ELR (cell line): ENCODE measurements around the gene ETV1.

Source experiments
- DNase-seq: peaks from one replicate; pipeline ENCODE4 v3.0.0-alpha.2; 2015; ENCODE audit warnings: low read depth

ETV1 gene

DNA sequence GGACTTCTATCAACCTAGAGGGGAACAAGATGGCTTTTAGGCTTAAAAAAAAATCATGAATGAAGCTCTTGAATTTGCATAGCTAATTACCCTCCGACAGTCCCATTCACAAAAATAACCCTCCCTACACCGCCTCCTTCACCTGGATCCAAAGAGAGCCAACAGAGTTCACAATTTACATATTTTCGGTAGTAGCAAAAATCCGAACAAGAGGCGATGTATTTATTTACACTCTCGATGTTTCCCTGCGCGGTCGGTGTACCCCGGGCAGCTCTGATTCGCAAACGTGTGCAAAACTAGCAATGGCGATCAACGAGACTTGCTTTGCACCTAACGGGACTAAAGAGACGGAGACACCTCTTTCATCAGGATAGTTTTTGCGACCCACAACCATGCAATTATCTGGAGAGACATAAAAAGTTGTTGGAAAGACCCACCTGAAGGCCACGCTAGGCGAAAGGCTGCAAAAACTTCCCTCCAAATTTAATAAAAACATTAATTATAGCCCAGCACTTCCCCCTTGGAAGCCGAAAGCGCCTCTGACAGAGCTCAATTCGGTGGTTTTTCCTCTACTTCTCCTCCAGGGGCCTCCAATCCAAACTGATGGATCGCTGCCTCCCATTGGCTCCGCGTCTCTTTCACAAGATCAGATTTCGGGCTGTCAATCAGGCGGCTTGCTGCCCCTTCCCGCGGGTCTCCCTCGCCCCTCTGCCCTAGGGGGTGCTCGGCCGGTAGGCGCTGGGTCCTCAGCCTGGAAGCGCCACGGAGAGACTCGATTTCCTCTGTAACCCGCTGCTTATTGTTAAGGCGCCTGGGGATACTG lies at the start of gene ETV1:
ETV1 (minus strand) TSS at position 541 of the 823 bp plus-strand sequence. CDS start 614 bp downstream, outside the sequence.
- peak; percentile 87 for DNase-seq

DNA sequence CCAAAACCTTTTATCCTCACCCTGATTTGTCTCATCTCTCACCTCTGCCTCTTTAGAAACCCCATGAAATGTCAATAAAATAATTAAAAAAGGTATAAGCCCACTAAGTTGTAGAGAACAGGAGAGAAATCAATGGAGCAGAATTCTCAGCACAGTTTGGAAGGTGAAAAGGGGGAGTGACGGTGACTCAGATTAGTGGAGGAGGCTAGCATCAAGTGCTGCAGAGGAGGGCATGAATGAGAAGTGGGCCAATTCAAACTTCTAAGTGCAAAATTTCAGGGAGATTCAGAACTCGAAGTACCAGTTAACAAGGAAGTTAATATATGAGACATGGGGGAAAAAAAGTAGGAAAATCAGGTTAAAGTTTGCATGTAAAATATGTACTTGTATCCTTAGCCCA lies 34.9 kb upstream of the ETV1 start:
- no peak for DNase-seq

DNA sequence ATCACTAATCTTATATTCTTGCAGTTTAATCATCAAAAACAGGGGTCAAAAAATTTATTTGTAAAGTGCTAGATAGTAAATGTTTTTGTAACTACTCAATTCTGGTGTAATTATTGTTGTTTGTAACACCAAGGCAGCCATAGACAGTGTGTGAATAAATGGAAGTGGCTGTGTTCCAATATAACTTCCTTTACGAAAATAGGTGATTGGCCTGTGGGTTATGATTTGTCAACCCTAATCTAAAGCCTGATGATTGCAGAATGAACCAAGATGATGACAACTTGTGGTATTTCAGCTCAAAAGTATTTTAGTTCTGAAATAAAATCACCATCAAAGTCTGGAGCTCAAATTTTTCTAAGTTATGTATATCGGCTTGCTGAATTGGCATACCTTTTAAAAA lies 34.4 kb upstream of the ETV1 start:
- DNase-seq = no peak

DNA sequence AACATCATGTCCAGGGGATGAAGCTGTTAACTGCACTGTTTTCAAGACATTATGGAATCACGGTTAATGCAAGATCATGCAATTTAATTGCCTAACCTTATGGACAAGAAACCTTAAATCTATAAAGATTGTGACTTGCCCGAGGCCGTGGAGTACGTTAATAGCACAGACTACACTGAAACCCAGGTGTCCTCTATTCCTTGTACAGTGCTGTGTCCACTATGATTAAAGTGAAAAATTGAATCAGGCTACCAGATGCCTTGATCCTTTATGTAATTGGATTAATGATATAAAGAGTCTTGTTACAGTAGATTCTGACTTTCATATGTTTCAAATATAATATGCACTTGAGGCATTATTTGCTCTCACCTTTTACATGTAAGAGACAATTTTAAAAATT lies 33.9 kb upstream of the ETV1 start:
- no peak for DNase-seq

DNA sequence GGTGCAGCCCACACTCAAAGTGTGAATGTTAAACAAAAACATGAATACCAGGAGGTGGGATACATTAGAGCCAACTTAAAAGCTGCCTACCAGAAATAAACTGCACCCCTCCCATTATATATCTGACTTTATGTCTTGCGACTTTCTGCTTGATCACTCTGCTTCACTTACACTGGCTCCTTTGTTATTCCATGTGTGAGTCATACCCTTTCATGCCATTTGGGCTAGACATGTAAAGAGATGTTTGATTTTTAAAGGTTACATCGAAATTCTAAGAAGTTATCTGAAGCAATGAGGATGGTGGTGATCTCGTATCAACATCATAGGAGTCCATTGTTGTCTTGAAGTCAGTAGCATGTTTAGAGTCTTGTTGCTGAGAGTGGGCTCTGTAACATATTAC lies 31.6 kb upstream of the ETV1 start:
- peak; percentile 83 for DNase-seq

DNA sequence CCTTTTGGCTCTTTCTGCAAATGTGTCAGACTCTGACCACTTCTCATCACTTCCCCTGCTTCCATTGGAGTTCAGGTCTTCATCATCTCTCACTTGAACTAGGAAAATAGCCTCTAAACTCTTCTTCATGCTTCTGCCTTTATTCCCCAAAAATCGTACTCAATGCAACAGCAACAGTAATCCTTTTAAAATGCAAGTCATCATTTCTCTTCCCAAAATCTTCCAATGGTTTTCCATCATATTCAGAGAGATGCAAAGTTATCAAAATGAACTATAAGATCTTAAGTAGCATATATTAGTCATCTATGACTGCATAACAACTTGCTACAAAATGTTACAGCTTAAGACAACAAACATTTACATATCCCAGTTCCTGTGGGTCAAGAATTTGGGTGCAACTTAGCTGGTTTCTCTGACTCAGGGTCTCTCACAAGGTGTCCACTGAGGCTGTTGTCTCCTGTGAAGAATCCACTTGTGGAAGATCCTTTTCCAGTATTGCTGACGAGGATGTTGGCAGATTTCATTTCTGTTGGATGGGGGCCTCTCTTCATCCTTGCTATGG lies 31.0 kb upstream of the ETV1 start:
- peak; percentile 58 for DNase-seq

DNA sequence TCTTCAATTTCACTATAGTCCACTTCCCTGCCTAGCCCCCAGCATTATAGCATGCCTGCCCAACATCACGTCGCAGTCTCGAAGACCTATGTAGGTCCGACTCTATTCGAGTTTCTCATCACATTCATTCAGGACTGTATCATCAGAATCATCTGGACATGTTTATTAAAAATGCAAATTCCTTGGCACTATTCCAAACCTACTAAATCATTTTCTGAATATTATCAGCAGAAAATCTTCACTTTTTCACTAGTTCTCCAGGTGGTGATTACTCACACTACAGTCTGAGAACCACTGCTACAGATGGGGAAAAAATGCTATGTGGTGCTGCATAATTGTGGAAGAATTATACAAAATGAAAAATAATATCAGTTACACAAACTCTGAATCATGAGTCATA lies 29.3 kb upstream of the ETV1 start:
- peak; percentile 6 for DNase-seq

DNA sequence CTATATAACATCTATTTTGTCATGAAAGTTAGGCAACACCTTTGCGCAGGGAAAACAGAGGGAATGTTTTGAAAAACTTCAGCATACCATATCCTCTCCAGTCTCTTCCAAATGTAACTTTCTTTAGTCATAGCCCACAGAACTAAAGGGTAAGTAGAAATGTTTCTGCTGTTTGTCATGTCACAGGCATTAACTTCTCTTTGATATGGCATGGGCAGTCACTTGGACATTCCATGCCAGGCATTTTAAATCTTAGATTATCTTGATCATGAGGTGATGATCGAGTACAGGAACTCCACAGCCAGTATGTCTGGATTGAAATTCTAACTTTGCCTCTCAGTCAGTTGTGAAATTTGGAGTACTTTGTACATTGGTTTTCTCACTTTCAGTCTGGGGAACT lies 27.5 kb upstream of the ETV1 start:
- peak; percentile 17 for DNase-seq

DNA sequence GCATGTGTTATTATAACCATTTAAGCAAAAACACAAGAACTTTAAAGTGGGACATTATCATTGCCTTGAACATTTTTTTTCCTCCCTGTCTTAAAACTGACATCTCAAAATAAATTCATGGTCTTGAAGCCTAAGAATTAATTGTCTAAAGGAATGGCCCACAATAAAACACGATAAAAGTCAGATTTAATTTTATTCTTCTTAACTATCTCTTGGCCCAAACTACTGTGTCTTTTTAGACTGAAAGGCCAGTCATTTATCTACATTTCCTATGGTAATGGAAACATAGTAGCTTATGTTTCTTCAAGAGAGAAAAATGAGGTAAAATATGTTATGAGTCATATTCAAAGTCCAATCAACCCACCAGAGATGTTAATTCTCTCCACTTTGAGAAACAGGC lies 24.4 kb upstream of the ETV1 start:
- DNase-seq = peak; percentile 4

DNA sequence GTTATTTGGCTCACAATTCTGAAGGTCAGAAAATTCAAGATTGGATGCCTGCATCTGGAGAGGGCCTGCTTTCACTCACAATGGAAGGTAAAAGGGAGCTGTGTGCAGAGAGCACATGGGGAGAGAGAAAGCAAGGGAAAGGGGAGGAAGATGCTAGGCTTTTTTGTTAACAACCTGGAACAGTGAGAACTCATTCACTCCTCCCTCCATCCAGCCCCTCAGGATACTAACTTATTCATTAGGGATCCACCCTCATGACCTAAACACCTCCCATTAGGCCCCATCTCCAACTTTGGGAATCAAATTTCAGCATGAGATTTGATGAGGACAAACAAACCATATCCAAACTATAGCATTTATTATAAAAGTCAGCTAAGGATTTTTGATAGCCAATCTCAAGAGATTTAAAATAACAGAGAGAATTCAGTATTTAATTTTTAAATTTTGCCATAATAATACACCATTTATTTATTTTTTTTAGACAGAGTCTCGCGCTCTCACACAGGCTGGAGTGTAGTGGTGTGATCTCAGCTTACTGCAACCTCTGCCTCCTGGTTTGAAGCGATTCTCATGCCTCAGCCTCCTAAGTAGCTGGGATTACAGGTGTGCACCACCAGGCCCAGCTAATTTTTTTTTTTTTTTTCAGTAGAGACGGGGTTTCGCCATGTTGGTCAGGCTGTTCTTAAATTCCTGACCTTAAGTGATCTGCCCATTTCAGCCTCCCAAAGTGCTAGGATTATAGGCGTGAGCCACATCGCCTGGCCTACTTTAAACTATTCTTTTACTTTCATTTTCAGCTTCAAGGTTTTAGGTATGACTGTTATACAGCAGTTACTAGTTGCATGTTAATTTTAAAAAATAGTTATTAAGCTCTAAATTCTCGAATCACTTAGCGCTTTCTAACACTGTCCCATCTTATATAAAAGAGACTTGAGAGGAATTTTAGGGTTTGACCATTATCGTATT lies 20.3 kb upstream of the ETV1 start:
- DNase-seq = no peak

DNA sequence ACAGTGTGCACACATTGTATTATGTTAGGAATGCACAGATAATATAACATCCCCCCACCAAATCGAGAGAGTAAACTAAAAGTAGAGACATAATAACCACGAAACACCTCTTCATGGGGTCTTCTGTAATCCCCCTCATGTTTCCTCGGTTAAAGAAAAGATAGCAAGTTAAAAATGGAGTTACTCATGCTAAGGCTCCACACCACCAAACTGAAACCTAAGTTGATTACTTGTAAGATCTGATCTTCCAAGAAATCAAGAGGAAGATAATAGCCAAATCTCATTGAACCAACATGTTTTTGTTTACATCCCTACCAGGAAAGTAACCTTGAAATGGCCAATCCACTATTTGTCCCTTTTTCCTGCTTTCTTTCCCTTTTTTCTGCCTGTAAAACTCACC lies 11.7 kb upstream of the ETV1 start:
- DNase-seq = no peak

DNA sequence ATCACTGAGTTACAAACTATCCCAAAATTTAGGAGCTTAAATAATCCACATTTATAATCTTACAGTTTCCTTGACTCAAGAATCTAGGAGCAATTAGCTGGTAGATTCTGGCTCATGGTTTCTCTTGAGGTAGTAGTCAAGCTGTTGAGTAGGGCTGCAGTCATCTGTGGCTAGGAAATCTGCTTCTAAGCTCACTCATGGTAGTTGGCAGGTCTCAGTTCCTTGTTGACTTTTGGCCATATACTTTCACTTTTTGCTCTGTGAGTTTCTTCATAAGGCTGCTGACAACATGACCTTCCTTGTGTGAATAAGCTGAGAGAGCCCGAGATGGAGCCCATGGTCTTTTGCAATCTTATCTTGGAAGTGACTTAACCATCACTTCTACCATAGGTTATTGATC lies 10.8 kb upstream of the ETV1 start:
- DNase-seq = no peak

DNA sequence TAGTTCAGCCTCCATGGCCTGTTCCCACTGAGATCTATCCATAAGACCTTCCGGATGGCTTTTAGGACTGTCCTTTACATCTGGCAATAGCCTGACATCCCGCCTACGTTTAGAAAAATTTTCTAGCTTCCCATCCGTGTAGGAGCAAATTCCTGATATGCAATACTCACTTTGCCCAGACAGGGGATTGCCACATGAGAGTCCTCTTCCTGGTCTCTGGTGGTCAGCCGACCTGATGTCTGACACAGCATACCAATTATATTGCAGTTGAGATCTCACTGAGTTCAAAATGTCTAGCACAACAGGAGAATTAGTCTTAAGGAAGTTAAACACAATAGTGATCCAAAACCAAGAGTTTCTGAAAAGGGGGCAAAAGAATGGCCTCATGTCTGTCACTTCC lies 9.4 kb upstream of the ETV1 start:
- DNase-seq = no peak

DNA sequence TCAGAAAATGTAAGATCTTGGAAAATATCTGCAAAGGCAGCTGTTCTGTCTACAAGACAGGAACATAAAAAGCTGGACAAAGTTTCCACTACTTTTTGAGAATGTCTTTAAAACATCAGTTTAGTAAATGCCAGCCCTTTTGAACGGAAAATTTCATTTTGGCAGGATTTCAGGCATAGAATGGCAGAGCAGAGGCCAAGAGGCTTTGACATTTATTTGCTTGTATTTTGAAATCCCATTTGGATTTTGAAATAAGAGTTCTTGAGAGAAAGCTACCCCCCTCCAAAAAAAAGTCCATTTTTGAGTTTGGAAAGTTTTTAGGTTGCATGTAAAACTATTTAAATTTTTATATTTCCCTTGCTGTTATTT lies 3.1 kb upstream of the ETV1 start:
- DNase-seq = no peak

DNA sequence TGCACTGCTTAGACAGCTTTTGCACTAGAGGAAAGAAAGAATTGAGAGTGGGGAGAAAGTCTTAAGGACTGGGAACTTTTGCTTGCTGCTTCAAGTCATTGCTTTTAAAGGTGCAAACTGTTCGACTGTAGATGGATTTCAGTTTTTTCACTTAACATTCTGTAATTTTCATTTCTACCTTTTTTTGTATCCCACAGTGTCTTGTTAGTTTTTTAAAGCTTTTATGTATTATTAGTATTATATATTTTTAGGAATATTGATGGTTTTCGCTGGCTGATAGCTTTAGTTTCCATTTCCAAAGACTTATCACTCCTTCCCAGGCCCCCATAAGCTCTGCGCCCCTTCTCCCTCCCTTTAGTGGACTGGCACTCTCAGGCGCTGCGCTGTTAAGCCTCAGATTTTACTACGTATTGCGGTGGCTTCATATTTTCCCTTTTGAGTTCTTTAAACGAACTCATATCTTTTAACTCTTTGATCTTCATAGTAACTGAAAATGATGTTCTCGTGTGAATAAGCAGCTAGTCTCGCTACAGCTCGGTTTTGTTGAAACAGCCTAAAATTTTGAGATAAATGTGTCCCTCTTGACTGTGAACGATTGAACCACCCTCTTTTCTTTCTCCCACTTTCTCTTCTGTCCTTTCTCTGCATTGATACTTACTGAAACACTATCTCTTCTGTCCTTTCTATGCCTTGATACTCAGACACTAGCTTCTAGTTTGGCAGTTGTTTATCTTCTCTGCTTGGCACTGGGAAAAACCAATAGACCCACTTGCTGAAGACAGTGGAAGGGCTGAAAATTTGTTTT lies 2.5 kb upstream of the ETV1 start:
- peak; percentile 23 for DNase-seq

DNA sequence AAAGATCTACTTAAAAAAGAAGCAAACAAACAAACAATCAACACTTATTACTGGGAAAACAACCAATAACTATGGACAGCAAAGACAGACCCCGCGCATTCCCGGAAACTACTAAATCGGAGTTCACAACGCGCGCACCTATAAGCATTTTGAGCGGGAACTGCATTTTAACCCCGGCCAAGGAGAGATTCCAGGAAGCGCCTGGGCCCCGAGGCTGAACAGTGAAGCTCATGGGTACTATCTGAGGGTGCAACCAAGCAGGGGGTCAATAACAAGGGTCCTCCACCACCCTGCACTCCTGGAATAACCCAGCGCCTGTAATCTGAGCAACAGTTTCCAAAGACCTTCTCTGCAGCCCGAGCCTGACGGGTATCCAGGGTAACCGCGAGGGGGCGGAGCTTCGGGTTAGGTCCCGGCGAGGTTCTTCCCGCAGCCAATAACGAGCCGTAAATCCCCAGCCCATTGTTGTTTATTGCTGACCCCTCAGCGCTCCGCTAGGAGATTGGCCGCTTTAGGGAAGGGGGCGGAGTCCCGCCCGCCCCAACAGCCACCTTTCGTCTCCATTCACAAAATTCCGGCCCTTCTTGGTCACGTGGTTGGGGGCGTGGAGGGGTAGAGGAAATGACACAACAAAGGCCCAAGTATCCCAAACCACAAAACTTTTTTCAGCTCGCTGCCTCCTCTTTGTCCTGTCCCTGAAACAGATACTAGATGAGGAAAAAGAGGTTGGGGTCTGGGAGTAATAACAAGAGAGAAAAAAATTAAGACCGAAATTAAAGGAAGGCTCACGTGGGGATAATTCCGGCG lies 1.7 kb upstream of the ETV1 start:
- DNase-seq = peak; percentile 99

DNA sequence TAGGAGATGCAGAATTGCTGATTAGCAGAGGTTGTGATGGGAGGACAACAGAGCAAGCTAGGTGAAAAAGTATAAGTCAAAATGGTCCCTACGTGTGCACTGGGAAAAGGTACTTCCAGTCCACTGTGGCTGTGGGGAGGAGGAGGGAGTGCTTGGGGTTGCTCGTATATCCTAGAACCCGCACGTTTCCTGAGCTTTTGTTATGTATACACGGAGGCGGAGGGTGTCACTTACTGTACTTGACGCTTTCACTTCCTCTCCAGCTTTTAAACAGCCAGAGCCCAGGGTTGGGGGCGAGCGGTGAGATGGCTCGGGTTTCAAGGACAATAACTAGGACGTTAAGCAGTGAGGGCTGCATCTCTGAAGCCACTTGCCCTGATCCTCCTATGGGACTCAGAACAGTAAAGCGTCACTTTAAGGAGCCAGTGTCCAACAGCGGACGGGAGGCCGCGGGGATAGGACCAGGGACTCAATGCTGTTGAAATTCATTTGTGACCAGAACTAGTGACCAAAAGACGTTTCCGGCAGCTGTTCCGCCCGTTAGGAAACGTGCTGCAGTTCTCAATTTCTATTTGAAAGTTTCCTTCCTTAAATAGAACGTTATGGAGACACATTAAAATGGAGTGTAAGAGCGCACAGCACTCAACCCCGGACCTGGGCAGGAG lies 985 bp upstream of the ETV1 start:
- peak; percentile 78 for DNase-seq

DNA sequence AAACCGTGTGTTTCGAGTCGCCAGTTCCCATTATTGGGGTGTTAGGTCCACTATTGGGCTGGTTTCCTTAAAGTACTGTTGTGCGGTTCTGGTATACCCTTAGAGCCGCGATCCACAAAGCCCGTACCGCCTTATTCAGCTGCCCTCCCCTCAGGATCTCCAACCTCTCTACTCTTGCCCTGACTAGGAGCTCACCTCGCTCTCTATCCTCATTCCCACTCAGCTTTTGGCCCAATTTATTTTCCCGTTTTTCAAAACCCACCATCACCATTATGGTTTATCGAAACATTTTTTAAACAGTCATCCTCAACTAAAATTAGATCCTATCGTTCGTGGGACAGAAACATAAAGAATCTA lies 461 bp upstream of the ETV1 start:
- no peak for DNase-seq

DNA sequence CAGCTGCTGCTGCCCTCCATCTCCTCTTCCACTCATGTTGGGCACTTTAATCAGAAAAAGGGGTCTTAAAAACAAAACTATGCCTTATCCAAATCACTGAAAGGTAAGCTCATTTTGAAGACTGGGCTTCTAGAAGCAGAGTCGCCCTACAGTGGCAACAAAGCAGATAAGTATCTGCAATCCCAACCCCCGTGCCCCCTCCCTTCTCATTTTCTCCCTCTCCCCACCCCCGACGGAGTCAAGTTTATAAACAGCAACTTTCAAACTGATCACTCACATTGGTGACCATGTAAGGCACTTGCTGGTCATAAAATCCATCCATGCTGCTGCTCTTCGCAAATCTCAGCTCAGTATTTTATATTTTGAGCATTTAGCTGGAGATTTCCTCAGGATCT lies 738 bp downstream of the ETV1 start:
- peak; percentile 60 for DNase-seq

DNA sequence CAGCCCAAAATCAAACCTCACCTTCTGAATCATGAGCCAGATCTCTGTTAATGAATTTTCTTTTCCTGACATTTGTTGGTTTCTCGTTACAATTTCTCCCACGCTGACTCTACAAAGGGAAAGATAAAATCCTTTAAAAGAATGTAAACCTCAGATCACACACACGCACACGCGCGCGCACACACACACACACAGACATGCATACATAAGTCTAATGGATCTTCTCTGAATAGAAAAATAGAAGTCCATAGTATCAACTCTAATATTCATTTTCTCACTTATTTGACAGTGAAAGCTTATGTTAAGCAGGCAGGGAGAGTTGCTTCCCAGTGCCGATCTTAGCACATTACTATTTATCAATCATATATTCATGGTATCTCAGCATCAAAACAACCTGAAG lies 1.4 kb downstream of the ETV1 start:
- DNase-seq = peak; percentile 42

DNA sequence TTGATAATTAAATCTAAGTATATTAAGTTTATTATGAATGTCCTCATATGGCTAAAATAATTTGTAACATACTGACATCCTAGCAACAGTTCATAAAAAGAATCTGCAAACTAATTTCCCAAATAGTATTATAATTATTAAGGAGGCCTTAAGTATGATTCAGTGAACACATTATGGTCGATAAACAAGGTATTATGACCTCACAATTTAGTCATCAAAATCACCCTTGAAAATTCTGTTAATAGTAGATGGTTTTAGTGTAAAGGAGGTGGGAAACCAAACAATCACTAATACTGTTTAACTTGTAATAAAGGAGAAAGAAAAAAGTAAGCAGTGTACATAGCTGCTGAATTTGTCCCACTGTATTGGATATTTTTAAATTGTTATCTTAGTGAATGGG lies 2.1 kb downstream of the ETV1 start:
- peak; percentile 65 for DNase-seq
